GM21367 (cell line): ENCODE data around the gene SDK2.

ENCODE experiments used
- ATAC-seq: cut with Tn5 transposase; IDR thresholded peaks from one replicate; pipeline ENCODE4 v1.9.1; 2021; ENCODE audit not compliant: unreplicated experiment

Gene SDK2

GRCh38 chr17:73612031-73612472 lies 32.2 kb downstream of the SDK2 start:
- no peak for ATAC-seq

GRCh38 chr17:73611630-73612029 lies 32.6 kb downstream of the SDK2 start:
- no peak for ATAC-seq

- no peak for ATAC-seq
Observed at GRCh38 chr17:73610331-73610911, 33.8 kb downstream of the SDK2 start.

- ATAC-seq, result no peak
Observed at GRCh38 chr17:73609758-73610157, 34.5 kb downstream of the SDK2 start.

- ATAC-seq, result no peak
Observed at GRCh38 chr17:73609060-73609459, 35.2 kb downstream of the SDK2 start.

- no peak for ATAC-seq
Observed at GRCh38 chr17:73605444-73605843, 38.8 kb downstream of the SDK2 start.

- ATAC-seq, result no peak
Observed at GRCh38 chr17:73604476-73604875, 39.8 kb downstream of the SDK2 start.

- no peak for ATAC-seq
Observed at GRCh38 chr17:73603971-73604370, 40.3 kb downstream of the SDK2 start.

GRCh38 chr17:73600103-73600871 lies 44.0 kb downstream of the SDK2 start:
- no peak for ATAC-seq

- ATAC-seq, result no peak
Observed at GRCh38 chr17:73599599-73599998, 44.6 kb downstream of the SDK2 start.

GRCh38 chr17:73598212-73598611 lies 46.0 kb downstream of the SDK2 start:
- no peak for ATAC-seq

- ATAC-seq, result no peak
Observed at GRCh38 chr17:73595931-73596330, 48.3 kb downstream of the SDK2 start.

GRCh38 chr17:73595479-73595878 lies 48.8 kb downstream of the SDK2 start:
- no peak for ATAC-seq

- no peak for ATAC-seq
Observed at GRCh38 chr17:73595068-73595467, 49.2 kb downstream of the SDK2 start.

GRCh38 chr17:73594598-73594997 lies 49.6 kb downstream of the SDK2 start:
- no peak for ATAC-seq

- no peak for ATAC-seq
Observed at GRCh38 chr17:73594025-73594424, 50.2 kb downstream of the SDK2 start.

- no peak for ATAC-seq
Observed at GRCh38 chr17:73593249-73593965, 50.8 kb downstream of the SDK2 start.

GRCh38 chr17:73592501-73592961 lies 51.7 kb downstream of the SDK2 start:
- no peak for ATAC-seq

- no peak for ATAC-seq
Observed at GRCh38 chr17:73592079-73592415, 52.2 kb downstream of the SDK2 start.

GRCh38 chr17:73591296-73592078 lies 52.8 kb downstream of the SDK2 start:
- ATAC-seq, result peak; percentile 73

- ATAC-seq, result no peak
Observed at GRCh38 chr17:73589363-73589980, 54.8 kb downstream of the SDK2 start.
